HUES6 (cell line): ENCODE data around the gene DEPDC7.
"Not testable (repeated sequence)": the region's sequence is repeated elsewhere in the genome, so short reads cannot be mapped to it uniquely, and the experiment has no call there.

Source experiments
- H3K27ac ChIP-seq: 2 replicates; pipeline ENCODE4 v1.7.0; 2013; ENCODE audit warnings: low read depth, mild to moderate bottlenecking, low read length, inconsistent platforms
- H3K27me3 ChIP-seq: 2 replicates; pipeline ENCODE4 v1.6.1; 2013; ENCODE audit warnings: low read length; ENCODE audit not compliant: control insufficient read depth, insufficient read depth
- H3K36me3 ChIP-seq: 2 replicates; pipeline ENCODE4 v1.6.1; 2013; ENCODE audit warnings: low read length; ENCODE audit not compliant: control insufficient read depth, insufficient read depth
- H3K4me1 ChIP-seq: 2 replicates; pipeline ENCODE4 v1.6.1; 2013; ENCODE audit warnings: low read length; ENCODE audit not compliant: control insufficient read depth, insufficient read depth
- H3K4me3 ChIP-seq: 2 replicates; pipeline ENCODE4 v1.5.1; 2013; ENCODE audit warnings: low read depth, low read length
- H3K9ac ChIP-seq: one replicate; pipeline ENCODE4 v1.6.1; 2013; ENCODE audit warnings: mild to moderate bottlenecking, low read length
- H3K9me3 ChIP-seq: 2 replicates; pipeline ENCODE4 v1.6.1; 2013; ENCODE audit warnings: low read depth, low read length; ENCODE audit not compliant: control insufficient read depth, insufficient read depth

DEPDC7 gene

GRCh38 chr11:33015621-33016551 lies at the start of gene DEPDC7:
DEPDC7 (plus strand) TSS chr11:33015878; CDS start chr11:33015956, 78 bp downstream.
- Histone ChIP-seq H3K9ac (peak within 1 kb of the TSS; percentile 54), H3K4me1 (peaks cover 14% of the 10 kb centered on the region), H3K27ac (no peak within 1 kb of the TSS), H3K27me3 (peaks cover 14% of the 10 kb centered on the region), H3K4me3 (peak within 1 kb of the TSS; percentile 74), H3K36me3 (no peaks in the 10 kb centered on the region), H3K9me3 (no peaks in the 10 kb centered on the region)

DNA sequence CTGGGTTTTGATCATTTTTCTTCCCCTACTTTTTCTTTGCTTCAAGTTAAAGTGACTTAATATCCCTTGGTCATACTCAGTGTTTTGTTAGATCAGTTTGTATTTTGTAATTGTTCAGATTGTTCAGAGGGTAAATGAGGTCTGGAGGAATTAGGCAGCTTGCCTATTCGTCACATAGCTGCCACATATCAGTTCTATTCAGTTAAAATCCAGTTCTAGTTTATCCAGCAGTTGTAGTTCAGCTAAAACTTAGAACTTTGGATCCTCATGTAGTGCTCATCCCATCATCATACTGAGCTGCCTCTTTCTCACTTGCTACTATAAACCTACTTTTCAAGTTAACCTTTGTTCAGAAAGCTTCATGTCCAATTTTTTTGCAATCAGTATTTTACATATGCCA lies 47.1 kb upstream of the DEPDC7 start:
- Histone ChIP-seq H3K27ac (no peak overlapping the region), H3K36me3 (peaks cover 90% of the 10 kb centered on the region), H3K4me3 (no peak overlapping the region), H3K27me3 (no peaks in the 10 kb centered on the region), H3K9ac (no peak overlapping the region), H3K9me3 (no peaks in the 10 kb centered on the region), H3K4me1 (no peaks in the 10 kb centered on the region)

DNA sequence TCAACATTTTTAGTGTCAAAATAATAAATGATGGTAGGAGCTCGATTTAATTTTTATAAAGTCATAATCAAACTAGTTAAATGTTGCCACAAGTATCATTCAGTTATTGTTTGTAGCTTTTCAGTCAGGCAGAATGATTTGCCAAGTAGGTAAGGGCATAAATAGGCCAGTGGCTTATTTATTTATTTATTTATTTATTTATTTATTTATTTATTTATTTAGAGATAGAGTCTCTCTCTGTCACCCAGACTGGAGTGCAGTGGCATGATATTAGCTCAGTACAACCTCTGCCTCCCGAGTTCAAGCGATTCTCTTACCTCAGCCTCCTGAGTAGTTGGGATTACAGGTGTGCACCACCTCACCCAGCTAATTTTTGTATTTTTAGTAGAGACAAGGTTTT lies 43.4 kb upstream of the DEPDC7 start:
- not testable (repeated sequence) for H3K9ac ChIP-seq, H3K4me3 ChIP-seq, H3K27ac ChIP-seq, H3K9me3 ChIP-seq, H3K4me1 ChIP-seq, H3K27me3 ChIP-seq
- peaks cover 93% of the 10 kb centered on the region for H3K36me3 ChIP-seq

DNA sequence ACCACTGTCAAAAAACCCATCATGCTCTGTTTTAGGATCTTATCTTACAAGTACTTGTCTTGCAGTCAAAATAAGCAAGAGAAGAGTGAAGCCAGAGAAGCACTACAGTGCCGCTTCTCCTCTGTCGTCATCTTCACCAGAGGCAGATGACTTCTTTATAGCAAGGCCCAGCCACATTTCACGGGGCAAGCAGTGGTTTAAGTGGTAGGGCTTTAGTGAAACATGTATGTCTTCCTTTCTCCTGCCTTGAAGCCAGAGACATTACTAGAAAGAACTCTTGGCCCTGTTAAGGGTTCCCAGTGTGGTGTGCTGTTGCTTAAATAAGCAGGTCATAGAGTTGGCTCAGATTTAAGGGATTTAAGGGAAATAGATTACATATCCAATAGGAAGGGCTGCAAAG lies 42.9 kb upstream of the DEPDC7 start:
- Histone ChIP-seq H3K9me3 (no peaks in the 10 kb centered on the region), H3K4me3 (no peak overlapping the region), H3K36me3 (peaks cover 92% of the 10 kb centered on the region)

DNA sequence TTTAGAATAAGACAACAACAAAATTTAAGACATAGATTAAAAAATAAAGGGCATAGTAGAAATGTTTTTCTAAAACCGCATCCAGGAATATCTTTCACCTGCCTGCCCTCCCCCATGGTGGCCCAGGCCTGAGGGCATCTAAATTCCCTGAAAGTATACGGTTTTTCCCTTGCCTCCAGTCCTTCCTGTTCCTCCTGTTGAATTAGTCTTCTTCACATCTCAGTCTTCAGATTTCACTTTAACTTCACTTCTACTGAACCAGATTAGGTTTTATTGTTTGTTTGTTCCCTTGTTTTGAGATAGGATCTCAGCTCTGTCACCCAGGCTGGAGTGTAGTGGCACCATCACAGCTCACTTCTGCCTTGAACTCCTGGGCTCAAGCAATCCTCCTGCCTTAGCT lies 33.1 kb upstream of the DEPDC7 start:
- no peak overlapping the region for H3K9ac ChIP-seq
- no peaks in the 10 kb centered on the region for H3K27me3 ChIP-seq
- H3K4me3 ChIP-seq, result no peak overlapping the region
- no peak overlapping the region for H3K27ac ChIP-seq
- peaks cover 20% of the 10 kb centered on the region for H3K36me3 ChIP-seq
- H3K4me1 ChIP-seq, result peaks cover 3% of the 10 kb centered on the region; the same call in 1 of the 2 replicates
- H3K9me3 ChIP-seq, result no peaks in the 10 kb centered on the region

More for the DNA sequence above, 42.9 kb upstream of the DEPDC7 start:
- no peaks in the 10 kb centered on the region for H3K27me3 ChIP-seq
- no peak overlapping the region for H3K9ac ChIP-seq
- no peak overlapping the region for H3K27ac ChIP-seq
- H3K4me1 ChIP-seq, result no peaks in the 10 kb centered on the region

- Histone ChIP-seq H3K4me1 (peaks cover 3% of the 10 kb centered on the region; the same call in 1 of the 2 replicates), H3K9me3 (no peaks in the 10 kb centered on the region), H3K4me3 (no peak overlapping the region), H3K27me3 (no peaks in the 10 kb centered on the region), H3K27ac (no peak overlapping the region), H3K9ac (no peak overlapping the region), H3K36me3 (peaks cover 12% of the 10 kb centered on the region)
These were observed 32.2 kb upstream of the DEPDC7 start for GRCh38 chr11:32983506-32983905.

DNA sequence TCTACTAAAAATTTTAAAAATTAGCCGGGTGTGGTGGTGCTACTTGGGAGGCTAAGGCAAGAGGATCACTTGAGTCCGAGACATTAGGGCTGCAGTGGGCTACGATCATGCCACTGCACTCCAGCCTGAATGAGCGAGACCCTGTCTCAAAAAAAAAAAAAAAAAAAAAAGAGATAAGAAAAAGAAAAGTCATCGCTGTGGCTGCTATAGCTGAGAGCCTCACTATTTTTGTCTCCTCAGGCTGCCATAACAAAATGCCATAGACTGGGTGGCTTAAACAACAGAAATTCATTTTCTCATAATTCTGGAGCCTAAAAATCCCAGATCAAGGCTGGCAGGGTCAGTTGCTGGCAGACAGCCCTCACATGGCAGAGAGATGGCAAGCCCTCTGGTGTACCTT lies 30.1 kb upstream of the DEPDC7 start:
- no peaks in the 10 kb centered on the region for H3K27me3 ChIP-seq
- no peak overlapping the region for H3K27ac ChIP-seq
- H3K4me3 ChIP-seq, result no peak overlapping the region
- H3K36me3 ChIP-seq, result no peaks in the 10 kb centered on the region
- H3K4me1 ChIP-seq, result peaks cover 3% of the 10 kb centered on the region; the same call in 1 of the 2 replicates
- no peaks in the 10 kb centered on the region for H3K9me3 ChIP-seq
- H3K9ac ChIP-seq, result no peak overlapping the region

GRCh38 chr11:32987851-32988250 lies 27.8 kb upstream of the DEPDC7 start:
- Histone ChIP-seq H3K4me3 (no peak overlapping the region), H3K4me1 (no peaks in the 10 kb centered on the region), H3K9ac (no peak overlapping the region), H3K9me3 (peaks cover 8% of the 10 kb centered on the region), H3K27ac (no peak overlapping the region), H3K27me3 (no peaks in the 10 kb centered on the region), H3K36me3 (no peaks in the 10 kb centered on the region)

- Histone ChIP-seq H3K27me3 (no peaks in the 10 kb centered on the region), H3K4me1 (no peaks in the 10 kb centered on the region), H3K9ac (no peak overlapping the region)
These were observed 25.2 kb upstream of the DEPDC7 start for GRCh38 chr11:32990481-32990880.

DNA sequence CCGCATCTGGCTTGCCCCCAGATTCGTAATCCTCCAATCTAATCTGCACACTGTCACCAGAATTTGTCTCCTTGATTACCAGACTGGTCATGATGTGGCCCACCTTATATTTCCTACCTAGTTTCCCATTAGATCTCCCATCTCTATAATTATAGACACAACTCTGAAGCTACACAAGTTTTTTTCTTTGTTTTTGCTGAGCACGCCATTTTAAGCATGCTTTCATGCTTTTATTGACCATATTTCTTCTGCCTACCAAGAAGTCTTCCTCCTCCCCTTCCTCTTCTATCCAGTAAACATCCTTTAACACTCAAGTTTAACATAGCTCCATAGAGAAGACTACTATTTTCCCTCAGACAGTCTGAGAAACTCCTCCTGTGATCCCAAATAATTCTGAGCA lies 24.3 kb upstream of the DEPDC7 start:
- H3K9me3 ChIP-seq, result peaks cover 12% of the 10 kb centered on the region
- no peak overlapping the region for H3K9ac ChIP-seq
- H3K27ac ChIP-seq, result no peak overlapping the region
- no peaks in the 10 kb centered on the region for H3K36me3 ChIP-seq
- no peaks in the 10 kb centered on the region for H3K4me1 ChIP-seq
- H3K27me3 ChIP-seq, result no peaks in the 10 kb centered on the region
- no peak overlapping the region for H3K4me3 ChIP-seq

More at GRCh38 chr11:32990481-32990880, 25.2 kb upstream of the DEPDC7 start:
- Histone ChIP-seq H3K36me3 (no peaks in the 10 kb centered on the region), H3K4me3 (no peak overlapping the region), H3K9me3 (peaks cover 12% of the 10 kb centered on the region), H3K27ac (no peak overlapping the region)

- no peak overlapping the region for H3K4me3 ChIP-seq
- H3K36me3 ChIP-seq, result no peaks in the 10 kb centered on the region
- H3K9ac ChIP-seq, result no peak overlapping the region
- no peak overlapping the region for H3K27ac ChIP-seq
- peaks cover 12% of the 10 kb centered on the region for H3K9me3 ChIP-seq
- H3K27me3 ChIP-seq, result no peaks in the 10 kb centered on the region
- H3K4me1 ChIP-seq, result no peaks in the 10 kb centered on the region
These were observed 23.8 kb upstream of the DEPDC7 start for GRCh38 chr11:32991898-32992297.
